Keratinocyte (primary cell): ENCODE data around the gene GIN1. TPM values are rescaled to one million over a fixed set of nuclear protein-coding genes. Genes with fewer than 3 reads are reported as not detected.

Source experiments
- DNase-seq: peaks from one replicate; pipeline ENCODE4 v3.0.0-alpha.2; 2011; ENCODE audit warnings: low read depth, missing footprints, low spot score
- FAIRE-seq: peaks from 2 replicates; lab custom pipeline; 2011; peaks lifted over from hg19 to GRCh38; lab: Jason Lieb, UNC
- H2AFZ ChIP-seq: 2 replicates; pipeline ENCODE4 v1.6.0; 2012; ENCODE audit warnings: low read length, control low read depth, inconsistent platforms; ENCODE audit not compliant: control insufficient read depth
- H3K27ac ChIP-seq: 2 replicates; pipeline ENCODE4 v1.5.1; 2011; ENCODE audit warnings: low read length; ENCODE audit not compliant: control insufficient read depth, insufficient read depth
- H3K27me3 ChIP-seq: 3 replicates; pipeline ENCODE4 v1.6.0; 2011; ENCODE audit warnings: low read length; ENCODE audit not compliant: control insufficient read depth, insufficient read depth; ENCODE audit errors: extremely low read depth
- H3K36me3 ChIP-seq, 2 experiments: 2 replicates in 1 of 2; 3 replicates in 1 of 2; pipeline ENCODE4 v1.5.1; 2011; ENCODE audit warnings: low read length in 2 of 2, mild to moderate bottlenecking in 1 of 2; ENCODE audit not compliant: control insufficient read depth in 2 of 2, insufficient read depth in 2 of 2; ENCODE audit errors: extremely low read depth in 1 of 2
- H3K4me1 ChIP-seq: 3 replicates; pipeline ENCODE4 v1.5.1; 2011; ENCODE audit warnings: low read length; ENCODE audit not compliant: control insufficient read depth, insufficient read depth; ENCODE audit errors: extremely low read depth
- H3K4me2 ChIP-seq: 3 replicates; pipeline ENCODE4 v1.6.0; 2011; ENCODE audit warnings: low read depth, low read length; ENCODE audit not compliant: control insufficient read depth, insufficient read depth; ENCODE audit errors: extremely low read depth
- H3K4me3 ChIP-seq, 3 experiments: fragments of 200-600 bp in 1 of 3; sonication (generic) in 1 of 3; 2 replicates in 2 of 3; 3 replicates in 1 of 3; pipeline ENCODE4 v1.5.1; 2011 to 2016; ENCODE audit warnings: low read length in 3 of 3, mild to moderate bottlenecking in 3 of 3, control low read depth in 2 of 3, inconsistent platforms in 1 of 3, low read depth in 1 of 3, mixed read lengths in 1 of 3, mixed run types in 1 of 3, moderate library complexity in 1 of 3; ENCODE audit not compliant: control insufficient read depth in 2 of 3, insufficient read depth in 2 of 3; ENCODE audit errors: extremely low read depth in 1 of 3
- H3K79me2 ChIP-seq: 2 replicates; pipeline ENCODE4 v1.6.0; 2012; ENCODE audit warnings: low read length; ENCODE audit not compliant: control insufficient read depth, insufficient read depth
- H3K9ac ChIP-seq: 3 replicates; pipeline ENCODE4 v1.6.0; 2011; ENCODE audit warnings: low read length; ENCODE audit not compliant: control insufficient read depth, insufficient read depth; ENCODE audit errors: extremely low read depth
- H3K9me1 ChIP-seq: 3 replicates; pipeline ENCODE4 v1.6.0; 2011; ENCODE audit warnings: low read length; ENCODE audit not compliant: control insufficient read depth, insufficient read depth; ENCODE audit errors: extremely low read depth
- H3K9me3 ChIP-seq: 2 replicates; pipeline ENCODE4 v1.5.1; 2012; ENCODE audit warnings: low read depth, low read length; ENCODE audit not compliant: control insufficient read depth
- H4K20me1 ChIP-seq: 3 replicates; pipeline ENCODE4 v1.6.0; 2011; ENCODE audit warnings: low read length; ENCODE audit not compliant: control insufficient read depth, insufficient read depth; ENCODE audit errors: extremely low read depth
- EZH2 ChIP-seq: IDR thresholded peaks from one replicate; pipeline ENCODE4 v1.6.1; 2012; ENCODE audit warnings: inconsistent platforms, mild to moderate bottlenecking, low read length, moderate library complexity
- dilution Hi-C: fragments of 300-500 bp; cut with MboI; formaldehyde crosslinking; loops from one replicate; pipeline ENCODE4 v1.7.0; 2020; ENCODE audit warnings: low sequenced_read_pairs; ENCODE audit not compliant: extremely low pct_ligation_motif_present
- polyA plus RNA-seq, 5 experiments: library from polyadenylated mRNA; depleted of rRNA in 3 of 5; stranded (reverse) in 3 of 5; stranded (forward) in 1 of 5; unstranded in 1 of 5; fragments of >200 nt; gene quantifications; 1 replicate in 1 of 5; 2 replicates in 3 of 5; 3 replicates in 1 of 5; pipeline versions ENCODE4 v1.2.1 to v1.2.3, GENCODE V29; 2011 to 2012; ENCODE audit warnings: missing spikeins in 2 of 5, low read depth in 1 of 5, low replicate concordance in 1 of 5
- TF ChIP-seq, protein P1 (sequence below), 3 experiments: IDR thresholded peaks in 1 of 3; conservative IDR thresholded peaks in 1 of 3; optimal IDR thresholded peaks in 1 of 3; 2 replicates in 2 of 3; 3 replicates in 1 of 3; pipeline versions ENCODE3 to v1.5.1; 2011; ENCODE audit warnings: low read length in 3 of 3, mild to moderate bottlenecking in 3 of 3, moderate library complexity in 2 of 3, control low read depth in 1 of 3, inconsistent platforms in 1 of 3; ENCODE audit not compliant: insufficient read depth in 2 of 3; ENCODE audit errors: extremely low read depth in 1 of 3

The GIN1 gene
- polyA plus RNA-seq, 1 donor (not counting 4 experiments of a cell fraction or from before 2014, with no cell fraction given): 8.9 TPM

GRCh38 chr5:103108086-103108485 lies 11.9 kb downstream of the GIN1 start:
- H3K4me2 ChIP-seq: no peak overlapping the region
- H3K4me1 ChIP-seq: no peaks in the 10 kb centered on the region
- FAIRE-seq: no peak
- no peak overlapping the region for H3K4me3 ChIP-seq
- dilution Hi-C loops: no loop called here
- H3K9me1 ChIP-seq: no peaks in the 10 kb centered on the region
- no peaks in the 10 kb centered on the region for H4K20me1 ChIP-seq
- H2AFZ ChIP-seq: no peak overlapping the region
- H3K9me3 ChIP-seq: no peaks in the 10 kb centered on the region
- TF ChIP-seq EZH2: no peak
- TF ChIP-seq, protein P1, sequence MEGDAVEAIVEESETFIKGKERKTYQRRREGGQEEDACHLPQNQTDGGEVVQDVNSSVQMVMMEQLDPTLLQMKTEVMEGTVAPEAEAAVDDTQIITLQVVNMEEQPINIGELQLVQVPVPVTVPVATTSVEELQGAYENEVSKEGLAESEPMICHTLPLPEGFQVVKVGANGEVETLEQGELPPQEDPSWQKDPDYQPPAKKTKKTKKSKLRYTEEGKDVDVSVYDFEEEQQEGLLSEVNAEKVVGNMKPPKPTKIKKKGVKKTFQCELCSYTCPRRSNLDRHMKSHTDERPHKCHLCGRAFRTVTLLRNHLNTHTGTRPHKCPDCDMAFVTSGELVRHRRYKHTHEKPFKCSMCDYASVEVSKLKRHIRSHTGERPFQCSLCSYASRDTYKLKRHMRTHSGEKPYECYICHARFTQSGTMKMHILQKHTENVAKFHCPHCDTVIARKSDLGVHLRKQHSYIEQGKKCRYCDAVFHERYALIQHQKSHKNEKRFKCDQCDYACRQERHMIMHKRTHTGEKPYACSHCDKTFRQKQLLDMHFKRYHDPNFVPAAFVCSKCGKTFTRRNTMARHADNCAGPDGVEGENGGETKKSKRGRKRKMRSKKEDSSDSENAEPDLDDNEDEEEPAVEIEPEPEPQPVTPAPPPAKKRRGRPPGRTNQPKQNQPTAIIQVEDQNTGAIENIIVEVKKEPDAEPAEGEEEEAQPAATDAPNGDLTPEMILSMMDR (optimal IDR thresholded peaks at IDR 0.05 in 1 of 3, IDR thresholded peaks at IDR 0.05 in 1 of 3, conservative IDR thresholded peaks at IDR 0.05 in 1 of 3; ENCODE audit: extremely low read depth in 1 of 3, insufficient read depth in 2 of 3, low read length in 3 of 3): no peak
- H3K9ac ChIP-seq: no peak overlapping the region
- DNase-seq: no peak
- H3K27me3 ChIP-seq: no peaks in the 10 kb centered on the region
- H3K27ac ChIP-seq: no peak overlapping the region
- H3K36me3 ChIP-seq: no peaks in the 10 kb centered on the region
- peaks cover 2% of the 10 kb centered on the region for H3K79me2 ChIP-seq

DNA sequence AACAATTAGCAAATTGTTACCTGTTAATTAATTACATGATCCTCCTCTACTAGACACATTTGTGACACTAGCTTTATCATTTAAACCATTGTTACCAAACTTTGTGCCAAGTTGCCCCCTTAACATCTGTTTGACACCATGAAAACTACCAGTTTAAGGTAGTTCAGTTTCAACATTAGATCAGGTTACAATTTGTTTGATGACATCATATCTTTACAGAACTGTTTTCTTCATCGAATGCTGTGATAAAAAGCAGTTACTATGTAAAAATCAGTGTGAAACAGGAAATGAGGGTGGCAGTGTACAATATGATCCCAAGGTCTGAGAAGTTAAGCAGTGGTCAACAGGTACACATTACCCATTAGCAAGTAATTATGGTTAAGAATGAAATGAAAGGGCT lies 17.7 kb downstream of the GIN1 start:
- no peaks in the 10 kb centered on the region for H3K9me1 ChIP-seq
- H3K27ac ChIP-seq: no peak overlapping the region
- no peaks in the 10 kb centered on the region for H3K27me3 ChIP-seq
- dilution Hi-C loops: no loop called here
- TF ChIP-seq, protein P1 (optimal IDR thresholded peaks at IDR 0.05 in 1 of 3, IDR thresholded peaks at IDR 0.05 in 1 of 3, conservative IDR thresholded peaks at IDR 0.05 in 1 of 3; ENCODE audit: extremely low read depth in 1 of 3, insufficient read depth in 2 of 3, low read length in 3 of 3): no peak
- no peak for TF ChIP-seq EZH2
- no peak overlapping the region for H3K4me2 ChIP-seq
- H4K20me1 ChIP-seq: no peaks in the 10 kb centered on the region
- H3K4me3 ChIP-seq: no peak overlapping the region
- H3K36me3 ChIP-seq: peaks cover 0 to 3% of the 10 kb centered on the region in 2 experiments
- no peaks in the 10 kb centered on the region for H3K4me1 ChIP-seq
- no peaks in the 10 kb centered on the region for H3K79me2 ChIP-seq
- no peaks in the 10 kb centered on the region for H3K9me3 ChIP-seq
- no peak overlapping the region for H2AFZ ChIP-seq
- no peak for FAIRE-seq
- no peak for DNase-seq
- no peak overlapping the region for H3K9ac ChIP-seq
